HG03460 (cell line): ENCODE measurements around the gene BTG2.

Experiments used
- ATAC-seq: cut with Tn5 transposase; IDR thresholded peaks from one replicate; pipeline ENCODE4 v1.9.1; 2021; ENCODE audit not compliant: unreplicated experiment

The BTG2 gene

DNA sequence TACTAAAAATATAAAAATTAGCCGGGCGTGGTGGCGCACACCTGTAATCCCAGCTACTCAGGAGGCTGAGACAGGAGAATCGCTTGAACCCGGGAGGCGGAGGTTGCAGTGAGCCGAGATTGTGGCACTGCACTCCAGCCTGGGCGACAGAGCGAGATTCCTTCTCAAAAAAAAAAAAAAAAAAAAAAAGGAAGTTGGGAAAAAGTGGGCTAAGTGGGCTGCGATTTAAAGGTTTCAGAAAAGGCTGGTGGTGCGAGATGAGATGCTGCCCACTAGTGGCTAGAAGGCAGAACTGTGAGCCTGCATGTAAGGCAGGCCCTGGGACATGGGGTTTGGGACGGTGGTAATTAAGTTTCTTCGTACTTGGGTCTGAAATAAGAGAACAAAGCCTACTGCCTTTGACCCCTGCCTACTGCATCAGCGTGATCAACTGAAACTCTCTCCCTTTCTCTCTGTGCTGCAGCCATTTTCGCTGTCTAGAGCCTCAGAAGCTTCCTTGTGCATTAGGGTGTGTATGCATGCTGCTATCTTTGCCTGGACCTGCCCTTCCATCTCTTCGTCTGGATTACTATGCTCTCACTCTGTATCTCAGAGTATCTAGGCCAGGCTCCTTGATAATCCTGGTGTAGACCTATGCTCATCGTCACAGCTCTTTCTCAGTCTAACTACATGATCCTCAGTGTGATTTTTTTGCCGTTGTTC is 33.2 kb downstream of the BTG2 start:
- ATAC-seq, result no peak

DNA sequence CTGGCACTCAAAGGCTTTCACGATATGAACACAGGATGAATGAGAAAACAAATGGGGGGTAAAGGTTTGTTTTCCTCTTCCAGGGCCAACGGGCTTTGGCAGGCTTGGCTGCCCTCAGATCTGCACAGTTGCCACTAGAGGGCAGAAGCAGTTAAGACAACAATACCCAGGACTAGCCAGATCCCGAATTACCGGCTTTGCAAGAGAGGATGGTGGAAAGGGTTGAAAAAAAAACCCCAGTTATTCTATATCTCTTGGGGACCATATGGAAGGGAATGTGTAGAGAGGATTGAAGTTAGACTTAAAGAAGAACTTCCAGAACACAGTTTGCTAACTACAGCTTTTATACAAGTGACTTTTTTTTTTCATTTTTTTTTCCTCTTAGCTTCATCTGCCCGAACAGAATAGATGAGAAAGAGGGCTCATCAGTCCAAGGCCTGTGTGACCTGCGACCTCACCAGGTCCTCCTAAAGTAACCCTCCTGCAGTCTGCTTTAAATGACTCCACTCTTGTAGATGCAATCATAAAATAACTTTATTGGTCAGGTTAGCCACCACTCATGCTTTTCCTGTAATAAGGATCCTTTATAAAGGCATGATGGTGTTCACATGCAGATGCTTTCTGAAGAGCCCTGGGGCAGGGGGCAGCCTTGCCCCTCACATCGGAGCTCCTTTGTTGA is 34.9 kb downstream of the BTG2 start:
- ATAC-seq, result peak; percentile 63

DNA sequence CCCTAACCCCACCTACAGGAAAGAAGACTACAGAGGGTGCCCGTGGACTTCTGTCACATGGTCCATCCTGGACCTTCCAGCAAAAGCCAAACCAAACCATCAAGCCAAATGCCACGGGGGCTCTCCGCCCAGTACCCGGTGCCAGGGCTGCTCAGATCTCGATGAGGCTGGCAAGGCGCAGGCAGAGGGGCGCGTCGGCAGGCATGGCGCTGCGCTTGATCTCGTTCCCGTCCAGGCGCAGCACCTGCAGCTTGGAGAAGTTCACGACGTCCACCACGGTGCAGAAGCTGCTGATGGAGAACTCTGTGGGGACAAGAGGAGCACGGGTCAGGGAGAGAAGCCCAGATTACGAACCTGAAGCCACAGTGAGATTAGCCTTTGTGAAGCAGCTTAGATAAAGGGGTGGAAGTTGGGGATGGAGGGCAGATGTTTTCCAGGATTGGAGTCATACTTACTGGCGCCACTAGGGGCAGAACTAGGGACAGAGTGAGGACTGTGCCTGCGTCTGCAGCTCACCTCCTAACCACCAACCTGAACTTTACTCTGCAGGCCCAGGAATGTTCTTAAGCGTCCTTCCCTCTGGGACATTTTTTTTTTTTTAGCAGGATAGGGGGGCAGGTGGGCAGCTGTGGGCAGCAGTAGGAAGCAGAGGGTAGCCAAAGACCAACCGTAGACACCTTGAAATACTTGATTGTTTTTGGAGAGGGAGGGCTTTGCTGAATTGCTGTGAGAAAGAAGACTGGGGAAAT is 37.0 kb downstream of the BTG2 start:
- no peak for ATAC-seq

- no peak for ATAC-seq
These were observed 38.8 kb downstream of the BTG2 start for GRCh38 chr1:203343956-203344754.

DNA sequence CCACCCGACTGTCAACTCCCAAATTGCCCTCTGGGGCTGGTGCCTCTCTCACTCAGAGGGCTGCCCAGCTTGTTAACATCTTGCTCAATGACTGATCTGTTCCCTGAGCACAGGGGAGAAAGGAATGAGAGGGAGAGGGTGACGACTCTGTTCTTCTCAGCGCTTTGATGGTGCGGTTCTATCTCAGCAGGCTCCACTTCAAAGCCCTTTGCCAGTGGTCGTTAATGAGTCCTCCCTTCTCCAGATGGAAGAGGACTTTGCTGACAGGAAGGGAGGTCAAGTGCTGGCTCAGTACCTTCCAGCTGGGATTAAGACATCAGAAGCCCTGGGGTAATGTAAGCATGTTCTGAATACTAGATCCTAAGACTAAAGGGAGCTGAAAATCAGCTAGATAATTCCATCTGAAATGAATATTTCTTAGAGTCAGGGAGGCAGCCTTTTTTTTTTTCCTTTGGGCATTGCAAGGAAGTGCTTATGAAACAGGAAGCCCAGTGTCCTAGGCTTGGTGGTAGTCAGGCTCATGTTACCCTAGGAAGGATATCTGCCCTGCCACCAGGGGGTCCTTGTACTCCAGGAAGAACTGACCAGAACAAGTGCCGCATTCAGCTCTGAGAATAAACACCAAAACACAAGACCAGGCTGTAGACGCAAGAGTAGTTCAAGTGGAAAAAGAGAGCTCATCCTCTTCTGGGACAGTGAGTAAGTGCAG is 40.9 kb downstream of the BTG2 start:
- no peak for ATAC-seq

GRCh38 chr1:203346769-203347102 is 41.4 kb downstream of the BTG2 start:
- no peak for ATAC-seq

- no peak for ATAC-seq
These were observed 43.8 kb downstream of the BTG2 start for GRCh38 chr1:203349166-203349565.

GRCh38 chr1:203349773-203350524 is 44.6 kb downstream of the BTG2 start:
- no peak for ATAC-seq

- no peak for ATAC-seq
These were observed 45.8 kb downstream of the BTG2 start, which contains the start of gene FMOD for GRCh38 chr1:203351037-203351625. FMOD (minus strand) TSS chr1:203351122; CDS start chr1:203348270, 2,852 bp downstream.

DNA sequence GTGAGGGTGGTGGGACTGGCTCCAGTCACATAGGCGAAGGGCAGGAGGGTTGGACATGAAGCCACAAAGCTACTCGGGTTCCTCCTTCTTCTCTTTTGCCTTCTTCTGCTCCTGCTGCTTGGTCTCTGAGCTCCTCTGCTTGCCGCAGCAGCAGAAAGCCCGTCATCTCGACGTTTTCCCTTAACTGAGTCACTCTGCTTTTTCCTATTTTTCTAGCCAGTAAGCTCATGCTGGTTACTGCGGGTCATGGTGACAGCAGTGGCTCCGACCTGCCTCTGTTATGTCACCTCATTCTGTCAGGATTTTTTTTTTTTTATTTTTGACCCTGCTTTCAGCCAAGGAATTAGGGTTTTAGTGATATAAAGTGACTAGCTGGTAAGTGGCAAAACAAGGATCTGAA is 48.2 kb downstream of the BTG2 start:
- ATAC-seq, result no peak

- no peak for ATAC-seq
These were observed 48.9 kb downstream of the BTG2 start for GRCh38 chr1:203354246-203354645.

DNA sequence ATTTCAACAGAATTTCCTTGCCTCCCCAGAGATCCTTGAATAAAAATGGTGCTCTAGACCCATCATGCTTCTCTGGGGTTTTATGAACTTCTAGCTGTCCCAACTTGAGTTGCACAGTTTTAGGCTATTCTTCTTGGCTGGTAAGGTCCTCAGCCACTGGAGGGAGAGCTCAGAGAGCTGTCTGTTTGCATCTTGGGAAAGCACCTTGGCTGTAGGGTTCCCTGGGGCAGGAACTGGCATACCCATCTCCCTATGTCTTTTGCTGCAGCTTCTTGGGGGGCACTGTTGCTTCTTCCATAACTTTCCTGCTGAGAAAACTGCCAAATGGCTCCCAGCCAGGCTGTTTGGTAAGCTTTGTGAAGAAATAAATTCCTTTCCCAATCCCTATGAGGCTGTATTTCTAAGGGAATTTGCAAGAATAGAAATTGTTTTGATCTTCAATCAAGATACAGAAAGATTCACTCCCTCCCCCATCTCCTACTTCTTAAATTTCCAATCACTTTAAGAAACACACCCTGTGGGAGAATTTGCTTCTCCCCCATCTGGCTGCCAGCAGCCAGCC is 53.8 kb downstream of the BTG2 start:
- no peak for ATAC-seq
